ENCODE data around the gene TENM4. TPM values are rescaled to one million over a fixed set of nuclear protein-coding genes. Genes with fewer than 3 reads are reported as not detected.

Gene TENM4
- total and polyA plus RNA-seq, 10 of the 15 experiments (the other 5 are each of a cell fraction or from before 2014, with no cell fraction given) = 0.03 to 0.12 (median 0.06) TPM; not detected in 7

DNA sequence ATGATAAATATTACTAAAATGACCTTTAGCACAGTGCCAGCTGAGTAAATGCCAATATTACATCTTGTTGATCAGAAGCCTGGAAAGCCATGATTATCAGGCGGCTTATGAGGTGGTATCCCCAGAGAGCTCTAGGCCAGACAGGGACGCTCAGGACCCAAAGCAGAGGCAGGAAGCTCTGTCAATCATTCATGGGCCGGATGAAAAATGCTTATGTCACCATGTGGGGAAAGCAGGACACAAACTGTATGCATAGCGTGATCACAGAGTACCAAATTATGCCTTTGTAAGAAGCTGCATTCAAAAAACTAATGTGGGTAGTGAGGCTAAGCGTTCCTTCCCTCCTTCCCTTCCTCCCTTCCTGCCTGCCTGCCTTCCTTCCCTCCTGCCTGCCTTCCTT, 82.6 kb downstream of the TENM4 start (continued):
- TF ChIP-seq, protein P1, sequence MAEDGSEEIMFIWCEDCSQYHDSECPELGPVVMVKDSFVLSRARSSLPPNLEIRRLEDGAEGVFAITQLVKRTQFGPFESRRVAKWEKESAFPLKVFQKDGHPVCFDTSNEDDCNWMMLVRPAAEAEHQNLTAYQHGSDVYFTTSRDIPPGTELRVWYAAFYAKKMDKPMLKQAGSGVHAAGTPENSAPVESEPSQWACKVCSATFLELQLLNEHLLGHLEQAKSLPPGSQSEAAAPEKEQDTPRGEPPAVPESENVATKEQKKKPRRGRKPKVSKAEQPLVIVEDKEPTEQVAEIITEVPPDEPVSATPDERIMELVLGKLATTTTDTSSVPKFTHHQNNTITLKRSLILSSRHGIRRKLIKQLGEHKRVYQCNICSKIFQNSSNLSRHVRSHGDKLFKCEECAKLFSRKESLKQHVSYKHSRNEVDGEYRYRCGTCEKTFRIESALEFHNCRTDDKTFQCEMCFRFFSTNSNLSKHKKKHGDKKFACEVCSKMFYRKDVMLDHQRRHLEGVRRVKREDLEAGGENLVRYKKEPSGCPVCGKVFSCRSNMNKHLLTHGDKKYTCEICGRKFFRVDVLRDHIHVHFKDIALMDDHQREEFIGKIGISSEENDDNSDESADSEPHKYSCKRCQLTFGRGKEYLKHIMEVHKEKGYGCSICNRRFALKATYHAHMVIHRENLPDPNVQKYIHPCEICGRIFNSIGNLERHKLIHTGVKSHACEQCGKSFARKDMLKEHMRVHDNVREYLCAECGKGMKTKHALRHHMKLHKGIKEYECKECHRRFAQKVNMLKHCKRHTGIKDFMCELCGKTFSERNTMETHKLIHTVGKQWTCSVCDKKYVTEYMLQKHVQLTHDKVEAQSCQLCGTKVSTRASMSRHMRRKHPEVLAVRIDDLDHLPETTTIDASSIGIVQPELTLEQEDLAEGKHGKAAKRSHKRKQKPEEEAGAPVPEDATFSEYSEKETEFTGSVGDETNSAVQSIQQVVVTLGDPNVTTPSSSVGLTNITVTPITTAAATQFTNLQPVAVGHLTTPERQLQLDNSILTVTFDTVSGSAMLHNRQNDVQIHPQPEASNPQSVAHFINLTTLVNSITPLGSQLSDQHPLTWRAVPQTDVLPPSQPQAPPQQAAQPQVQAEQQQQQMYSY (CRISPR knock-in tag; IDR thresholded peaks at IDR 0.05) = no peak
- TF ChIP-seq ZNF207 (IDR thresholded peaks at IDR 0.05; ENCODE audit: borderline replicate concordance) (no peak), EGR1 (IDR thresholded peaks at IDR 0.05; ENCODE audit: borderline replicate concordance in 1 of 2, low read depth in 2 of 2, low read length in 2 of 2) (no peak), HCFC1 (IDR thresholded peaks at IDR 0.05; ENCODE audit: low read length) (no peak), EZH2 (IDR thresholded peaks at IDR 0.05; ENCODE audit: borderline replicate concordance, control insufficient read depth, low read depth, low read length) (no peak)
- TF ChIP-seq, protein P2, sequence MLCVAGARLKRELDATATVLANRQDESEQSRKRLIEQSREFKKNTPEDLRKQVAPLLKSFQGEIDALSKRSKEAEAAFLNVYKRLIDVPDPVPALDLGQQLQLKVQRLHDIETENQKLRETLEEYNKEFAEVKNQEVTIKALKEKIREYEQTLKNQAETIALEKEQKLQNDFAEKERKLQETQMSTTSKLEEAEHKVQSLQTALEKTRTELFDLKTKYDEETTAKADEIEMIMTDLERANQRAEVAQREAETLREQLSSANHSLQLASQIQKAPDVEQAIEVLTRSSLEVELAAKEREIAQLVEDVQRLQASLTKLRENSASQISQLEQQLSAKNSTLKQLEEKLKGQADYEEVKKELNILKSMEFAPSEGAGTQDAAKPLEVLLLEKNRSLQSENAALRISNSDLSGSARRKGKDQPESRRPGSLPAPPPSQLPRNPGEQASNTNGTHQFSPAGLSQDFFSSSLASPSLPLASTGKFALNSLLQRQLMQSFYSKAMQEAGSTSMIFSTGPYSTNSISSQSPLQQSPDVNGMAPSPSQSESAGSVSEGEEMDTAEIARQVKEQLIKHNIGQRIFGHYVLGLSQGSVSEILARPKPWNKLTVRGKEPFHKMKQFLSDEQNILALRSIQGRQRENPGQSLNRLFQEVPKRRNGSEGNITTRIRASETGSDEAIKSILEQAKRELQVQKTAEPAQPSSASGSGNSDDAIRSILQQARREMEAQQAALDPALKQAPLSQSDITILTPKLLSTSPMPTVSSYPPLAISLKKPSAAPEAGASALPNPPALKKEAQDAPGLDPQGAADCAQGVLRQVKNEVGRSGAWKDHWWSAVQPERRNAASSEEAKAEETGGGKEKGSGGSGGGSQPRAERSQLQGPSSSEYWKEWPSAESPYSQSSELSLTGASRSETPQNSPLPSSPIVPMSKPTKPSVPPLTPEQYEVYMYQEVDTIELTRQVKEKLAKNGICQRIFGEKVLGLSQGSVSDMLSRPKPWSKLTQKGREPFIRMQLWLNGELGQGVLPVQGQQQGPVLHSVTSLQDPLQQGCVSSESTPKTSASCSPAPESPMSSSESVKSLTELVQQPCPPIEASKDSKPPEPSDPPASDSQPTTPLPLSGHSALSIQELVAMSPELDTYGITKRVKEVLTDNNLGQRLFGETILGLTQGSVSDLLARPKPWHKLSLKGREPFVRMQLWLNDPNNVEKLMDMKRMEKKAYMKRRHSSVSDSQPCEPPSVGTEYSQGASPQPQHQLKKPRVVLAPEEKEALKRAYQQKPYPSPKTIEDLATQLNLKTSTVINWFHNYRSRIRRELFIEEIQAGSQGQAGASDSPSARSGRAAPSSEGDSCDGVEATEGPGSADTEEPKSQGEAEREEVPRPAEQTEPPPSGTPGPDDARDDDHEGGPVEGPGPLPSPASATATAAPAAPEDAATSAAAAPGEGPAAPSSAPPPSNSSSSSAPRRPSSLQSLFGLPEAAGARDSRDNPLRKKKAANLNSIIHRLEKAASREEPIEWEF (IDR thresholded peaks at IDR 0.05; ENCODE audit: insufficient replicate concordance, low read depth, low read length) = no peak
